Fibroblast of gingiva (primary cell): ENCODE measurements around the gene TGIF2.
"Not testable (repeated sequence)": the region's sequence is repeated elsewhere in the genome, so short reads cannot be mapped to it uniquely, and the experiment has no call there.

ENCODE experiments used
- DNase-seq: peaks from one replicate; pipeline ENCODE4 v3.0.0-alpha.2; 2011; ENCODE audit warnings: low read depth

Gene TGIF2

DNA sequence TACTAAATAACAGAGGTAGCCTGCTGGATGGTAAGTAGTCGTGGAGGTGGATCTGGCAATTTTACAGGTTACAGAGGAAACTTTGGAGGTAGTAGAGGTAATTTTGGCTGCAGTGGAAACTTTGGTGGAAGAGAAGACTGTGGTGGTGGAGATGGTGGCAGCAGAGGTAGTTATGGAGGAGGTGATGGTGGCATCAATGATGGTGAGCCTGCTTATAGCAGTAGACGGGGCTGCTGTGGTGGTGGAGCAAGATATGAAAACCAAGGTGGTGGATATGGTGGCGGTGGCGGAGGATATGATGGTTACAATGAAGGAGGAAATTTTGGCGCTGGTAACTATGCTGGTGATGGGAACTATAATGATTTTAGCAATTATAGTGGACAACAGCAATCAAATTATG is 47.5 kb downstream of the TGIF2 start:
- no peak for DNase-seq

- DNase-seq = no peak
Measured at GRCh38 chr20:36623444-36623843, 50.0 kb downstream of the TGIF2 start.

GRCh38 chr20:36624068-36624943 is 50.9 kb downstream of the TGIF2 start:
- no peak for DNase-seq

DNA sequence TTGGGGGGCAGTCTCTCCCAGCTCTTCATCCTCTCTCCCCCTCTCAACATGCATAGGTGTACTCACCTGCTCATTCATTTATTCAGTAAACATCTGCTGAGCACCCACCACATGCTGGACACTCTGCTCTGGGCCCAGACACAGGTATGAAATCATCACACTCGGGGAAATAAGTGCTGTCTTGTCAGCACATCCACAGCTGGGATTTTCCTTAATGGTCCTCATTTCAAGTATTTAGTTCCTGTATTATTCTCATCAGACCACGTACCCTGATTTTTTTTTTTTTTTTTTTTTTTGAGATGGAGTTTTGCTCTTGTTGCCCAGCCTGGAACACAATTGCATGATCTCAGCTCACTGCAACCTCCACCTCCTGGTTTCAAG is 51.5 kb downstream of the TGIF2 start:
- DNase-seq = no peak

DNA sequence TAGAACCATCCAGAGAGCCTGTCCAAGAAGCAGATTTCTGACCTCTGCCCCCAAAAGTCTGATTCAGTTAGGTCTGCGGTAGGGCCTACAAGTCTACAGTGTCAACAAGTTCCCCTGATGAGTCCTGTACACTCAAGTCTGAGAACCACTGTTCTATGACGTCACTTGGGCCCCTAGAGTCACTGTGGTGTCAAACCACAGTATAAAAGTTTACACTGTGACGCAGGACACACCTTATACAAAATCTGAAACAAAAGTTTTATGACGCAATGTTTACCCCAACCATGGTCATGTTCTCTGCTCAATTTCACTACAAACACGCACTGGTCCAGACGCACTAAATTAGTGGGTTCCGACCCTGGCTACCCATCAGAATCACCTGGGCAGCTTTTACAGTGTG is 54.7 kb downstream of the TGIF2 start:
- no peak for DNase-seq

GRCh38 chr20:36629719-36630681 is 56.6 kb downstream of the TGIF2 start:
- no peak for DNase-seq

DNA sequence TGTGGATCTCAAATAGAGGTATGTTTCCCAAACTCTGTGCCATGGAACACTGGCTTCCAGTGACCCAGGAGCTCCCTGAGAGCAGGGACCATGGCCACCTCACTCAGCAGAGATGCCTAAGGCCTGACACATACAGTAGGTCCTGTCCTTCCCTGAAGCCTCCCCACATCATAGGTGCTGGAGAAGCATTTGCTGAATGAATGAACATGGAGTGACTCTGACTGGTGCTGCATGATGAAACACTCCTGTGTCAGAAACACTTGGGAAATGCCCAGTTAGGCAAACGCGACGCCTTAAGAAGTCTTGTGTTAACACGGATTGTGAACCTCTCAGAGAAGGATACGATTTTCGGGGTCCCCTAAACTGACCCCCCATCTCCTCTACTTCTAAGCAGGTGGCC is 58.2 kb downstream of the TGIF2 start:
- DNase-seq = no peak

DNA sequence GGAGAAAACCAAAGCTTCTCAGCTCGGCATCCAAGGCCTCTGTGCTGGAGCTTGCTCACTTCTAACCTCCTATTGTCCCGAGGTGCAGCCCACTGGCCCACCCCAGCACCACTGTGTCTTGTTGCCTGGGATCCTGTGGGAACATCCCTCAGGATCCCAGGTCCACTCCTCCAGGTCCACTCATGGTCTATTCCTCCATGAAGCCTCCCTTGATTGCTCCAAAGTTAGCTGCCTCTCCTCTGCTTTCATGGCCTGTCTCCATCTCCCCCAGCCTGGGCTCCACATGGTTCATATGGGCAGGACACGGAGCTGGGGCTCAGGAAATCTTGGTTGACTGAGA is 58.7 kb downstream of the TGIF2 start:
- no peak for DNase-seq

DNA sequence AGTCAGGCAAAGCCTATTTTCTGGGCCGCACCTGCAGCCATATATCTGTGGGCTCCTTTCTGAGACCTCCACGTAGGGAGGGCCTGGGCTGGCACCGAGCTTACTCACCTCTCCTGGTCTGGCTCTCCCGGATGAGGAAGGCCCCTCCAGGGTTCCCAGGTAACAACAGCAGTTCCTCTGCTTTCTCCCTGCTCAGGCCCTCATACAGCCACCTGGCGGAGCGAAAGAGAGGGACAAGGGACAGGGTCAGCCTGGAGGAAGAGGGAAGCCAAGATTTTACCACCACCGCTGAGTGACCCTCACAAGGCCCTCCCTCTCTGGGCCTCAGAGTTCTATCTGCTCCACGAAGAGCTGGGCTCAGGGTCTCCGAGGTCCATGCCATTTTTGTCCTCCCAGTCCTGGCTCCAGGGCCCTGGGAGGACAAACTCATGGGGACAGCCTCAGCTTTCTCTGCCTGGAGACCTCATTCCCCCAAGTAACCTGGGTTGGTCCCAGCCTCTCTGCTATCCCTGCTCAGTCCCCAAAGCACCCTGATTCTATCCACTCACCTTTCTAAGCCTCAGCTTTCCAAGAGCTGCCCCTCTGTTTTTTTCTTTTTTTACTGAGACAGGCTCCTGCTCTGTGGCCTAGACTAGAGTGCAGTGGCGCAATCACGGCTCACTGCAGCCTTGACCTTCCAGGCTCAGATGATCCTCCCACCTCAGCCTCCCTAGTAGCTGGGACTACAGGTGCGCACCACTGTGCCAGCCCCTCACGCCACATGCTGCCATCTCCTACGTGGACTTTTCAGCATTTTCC is 59.3 kb downstream of the TGIF2 start:
- DNase-seq = no peak

DNA sequence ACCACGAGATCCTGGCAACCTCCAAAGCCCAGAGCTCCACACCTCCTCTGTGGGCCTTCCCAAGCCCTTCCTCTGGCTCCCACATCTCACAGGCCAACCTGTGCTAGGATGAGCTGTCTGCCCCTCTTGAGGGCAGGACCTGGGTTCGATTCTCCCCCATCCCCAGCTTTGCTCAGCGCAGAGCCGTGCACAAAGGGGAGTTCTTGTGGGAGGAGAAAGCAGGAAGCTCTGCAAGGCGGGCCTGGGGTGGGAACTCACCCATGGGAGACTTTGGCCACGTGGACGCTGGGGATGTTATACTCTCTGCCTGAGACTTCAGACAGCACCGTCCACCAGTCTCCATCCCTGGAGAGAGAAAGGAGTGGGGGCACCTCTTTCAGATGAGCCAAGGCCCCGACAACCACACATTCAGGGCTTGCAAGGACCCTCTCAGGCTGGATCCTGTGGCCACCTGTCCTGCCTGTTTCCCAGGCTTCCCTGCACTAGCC is 59.9 kb downstream of the TGIF2 start:
- no peak for DNase-seq

DNA sequence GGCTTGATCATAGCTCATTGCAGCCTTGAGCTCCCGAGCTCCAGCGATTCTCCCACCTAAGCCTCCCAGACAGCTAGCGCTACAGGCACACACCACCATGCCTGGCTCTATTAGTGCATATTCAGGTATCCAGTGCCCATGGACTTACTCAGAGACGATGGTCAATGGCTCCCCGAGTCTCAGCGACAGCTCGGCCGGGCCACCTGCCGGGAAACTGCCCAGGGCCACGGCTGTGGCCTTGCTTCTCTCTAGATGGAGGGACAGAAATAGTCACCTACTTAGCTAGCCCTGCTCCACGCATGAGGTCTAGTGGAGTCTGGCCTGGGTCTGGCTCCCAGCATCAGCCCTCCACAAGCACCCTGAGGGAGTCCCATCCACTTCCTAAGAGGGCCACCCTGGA is 60.9 kb downstream of the TGIF2 start:
- no peak for DNase-seq

DNA sequence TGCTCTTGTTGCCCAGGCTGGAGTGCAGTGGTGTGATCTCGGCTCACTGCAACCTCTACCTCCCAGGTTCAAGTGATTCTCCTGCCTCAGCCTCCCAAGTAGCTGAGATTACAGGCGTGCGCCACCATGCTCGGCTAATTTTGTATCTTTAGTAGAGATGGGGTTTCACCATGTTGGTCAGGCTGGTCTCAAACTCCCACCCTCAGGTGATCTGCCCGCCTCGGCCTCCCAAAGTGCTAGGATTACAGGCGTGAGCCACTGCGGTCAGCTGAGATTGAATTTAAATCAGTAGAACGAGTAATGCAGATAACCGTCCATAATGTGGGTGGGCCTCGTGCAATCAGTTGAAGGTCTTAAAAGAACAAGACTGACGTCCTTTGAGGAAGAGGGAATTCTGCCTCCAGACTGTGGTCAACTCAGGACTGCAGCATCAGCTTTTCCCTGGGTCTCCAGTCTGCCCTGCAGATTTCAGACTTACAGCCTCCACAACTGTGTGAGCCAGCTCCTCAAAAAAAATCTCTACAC is 65.5 kb downstream of the TGIF2 start:
- not testable (repeated sequence) for DNase-seq

DNA sequence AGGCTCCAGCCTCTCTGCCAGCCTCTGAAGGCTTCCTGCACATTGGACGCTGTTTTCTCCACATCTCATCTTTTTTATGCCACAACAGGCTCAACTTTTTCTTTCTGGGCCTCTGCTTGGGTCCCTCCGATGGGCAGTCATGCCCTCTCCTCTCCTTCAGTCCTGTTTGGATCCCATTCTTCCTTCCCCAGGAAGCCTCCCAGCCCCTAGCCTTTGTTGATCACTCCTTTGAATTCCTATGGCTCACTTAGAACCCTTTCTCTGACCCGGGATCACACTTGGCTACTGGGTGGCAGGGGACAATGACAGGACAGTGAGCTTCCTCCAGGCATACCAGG is 68.1 kb downstream of the TGIF2 start:
- DNase-seq = no peak

- no peak for DNase-seq
Measured at GRCh38 chr20:36642136-36642535, 68.7 kb downstream of the TGIF2 start.
